ENCODE data around the gene ATF6.

The ATF6 gene

GRCh38 chr1:161978011-161978790, 212.1 kb downstream of the ATF6 start:
- DNase-seq (ENCODE audit: low read depth): no peak
- no peak for TF ChIP-seq CTCF (IDR thresholded peaks at IDR 0.05; ENCODE audit: control insufficient read depth, extremely low read depth, insufficient read depth)
- no peak overlapping the region for H3K4me3 ChIP-seq (ENCODE audit: low read depth, low read length)

- TF ChIP-seq CTCF (IDR thresholded peaks at IDR 0.05; ENCODE audit: control insufficient read depth, extremely low read depth, insufficient read depth): no peak
- no peak overlapping the region for H3K4me3 ChIP-seq (ENCODE audit: low read depth, low read length)
- no peak for DNase-seq (ENCODE audit: low read depth)
Measured at GRCh38 chr1:161981126-161981525, 215.0 kb downstream of the ATF6 start.

GRCh38 chr1:161981735-161982506, 215.8 kb downstream of the ATF6 start:
- TF ChIP-seq CTCF (IDR thresholded peaks at IDR 0.05; ENCODE audit: control insufficient read depth, extremely low read depth, insufficient read depth): no peak
- DNase-seq (ENCODE audit: low read depth): no peak
- no peak overlapping the region for H3K4me3 ChIP-seq (ENCODE audit: low read depth, low read length)

- no peak for DNase-seq (ENCODE audit: low read depth)
- TF ChIP-seq CTCF (IDR thresholded peaks at IDR 0.05; ENCODE audit: control insufficient read depth, extremely low read depth, insufficient read depth): no peak
- no peak overlapping the region for H3K4me3 ChIP-seq (ENCODE audit: low read depth, low read length)
Measured at GRCh38 chr1:161982507-161982895, 216.4 kb downstream of the ATF6 start.

- no peak for TF ChIP-seq CTCF (IDR thresholded peaks at IDR 0.05; ENCODE audit: control insufficient read depth, extremely low read depth, insufficient read depth)
- no peak overlapping the region for H3K4me3 ChIP-seq (ENCODE audit: low read depth, low read length)
- no peak for DNase-seq (ENCODE audit: low read depth)
Measured at GRCh38 chr1:161982917-161983316, 216.8 kb downstream of the ATF6 start.

GRCh38 chr1:161983725-161984124, 217.6 kb downstream of the ATF6 start:
- no peak for TF ChIP-seq CTCF (IDR thresholded peaks at IDR 0.05; ENCODE audit: control insufficient read depth, extremely low read depth, insufficient read depth)
- DNase-seq (ENCODE audit: low read depth): no peak
- no peak overlapping the region for H3K4me3 ChIP-seq (ENCODE audit: low read depth, low read length)
